GM21786 (cell line): ENCODE results near the gene TRRAP.
"Not testable (repeated sequence)": the region's sequence is repeated elsewhere in the genome, so short reads cannot be mapped to it uniquely, and the experiment has no call there.

ENCODE experiments used
- ATAC-seq: cut with Tn5 transposase; IDR thresholded peaks from one replicate; pipeline ENCODE4 v1.9.1; 2021; ENCODE audit not compliant: unreplicated experiment

Gene TRRAP

DNA sequence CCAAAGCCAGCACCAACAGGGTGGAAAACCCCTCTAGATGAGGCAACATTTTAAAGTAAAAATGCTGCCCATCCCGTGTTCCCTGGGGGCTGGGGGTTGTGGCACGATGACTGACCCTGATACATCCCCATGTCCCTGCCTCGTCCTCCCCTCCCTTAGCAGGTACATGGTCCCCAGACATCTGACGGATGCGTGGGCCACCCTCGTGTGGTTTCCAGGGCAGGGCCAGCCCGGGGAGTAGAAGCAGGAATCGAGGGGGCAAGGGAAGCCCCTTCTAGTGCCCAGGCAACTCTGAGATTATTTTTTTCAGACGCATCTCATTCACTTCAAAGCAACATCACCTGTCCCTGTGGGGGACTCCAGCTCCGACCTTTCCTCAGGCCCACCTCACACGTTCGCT, 12.0 kb upstream of the TRRAP start:
- no peak for ATAC-seq

DNA sequence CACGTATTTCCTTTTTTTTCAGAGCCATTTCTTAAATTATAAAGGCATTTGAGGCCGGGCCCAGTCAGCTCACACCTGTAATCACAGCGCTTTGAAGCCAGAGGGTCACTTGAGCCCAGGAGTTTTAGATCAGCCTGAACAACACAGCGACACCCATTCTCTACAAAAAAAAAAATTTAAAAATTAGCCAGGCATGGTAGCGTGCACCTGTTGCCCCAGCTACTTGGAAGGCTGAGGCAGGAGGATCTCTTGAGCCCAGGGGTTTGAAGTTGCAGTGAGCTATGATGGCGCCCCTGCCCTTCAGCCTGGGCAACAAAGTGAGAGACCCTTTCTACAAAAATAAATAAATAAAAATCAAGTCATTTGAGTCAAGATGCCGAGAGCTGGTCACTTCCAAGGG, 11.6 kb upstream of the TRRAP start:
- no peak for ATAC-seq

DNA sequence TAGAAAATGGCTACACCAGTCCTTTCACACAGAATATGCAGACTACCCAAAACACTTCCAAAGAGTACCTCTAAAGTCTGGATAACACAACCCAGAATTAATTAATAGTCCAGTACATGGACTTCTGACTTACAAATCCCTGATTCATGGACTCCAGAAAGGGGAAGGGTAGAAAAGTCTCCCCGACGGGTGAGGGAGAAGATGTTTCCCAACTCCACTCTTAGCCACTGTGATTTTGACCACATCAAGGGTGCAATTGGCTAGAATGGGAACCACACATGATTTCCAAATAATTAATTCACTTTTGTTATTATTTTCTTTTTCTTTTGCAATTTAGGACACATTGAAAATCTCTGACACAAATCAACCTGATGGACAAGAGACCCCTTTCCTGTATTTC, 9.9 kb upstream of the TRRAP start:
- ATAC-seq = no peak

DNA sequence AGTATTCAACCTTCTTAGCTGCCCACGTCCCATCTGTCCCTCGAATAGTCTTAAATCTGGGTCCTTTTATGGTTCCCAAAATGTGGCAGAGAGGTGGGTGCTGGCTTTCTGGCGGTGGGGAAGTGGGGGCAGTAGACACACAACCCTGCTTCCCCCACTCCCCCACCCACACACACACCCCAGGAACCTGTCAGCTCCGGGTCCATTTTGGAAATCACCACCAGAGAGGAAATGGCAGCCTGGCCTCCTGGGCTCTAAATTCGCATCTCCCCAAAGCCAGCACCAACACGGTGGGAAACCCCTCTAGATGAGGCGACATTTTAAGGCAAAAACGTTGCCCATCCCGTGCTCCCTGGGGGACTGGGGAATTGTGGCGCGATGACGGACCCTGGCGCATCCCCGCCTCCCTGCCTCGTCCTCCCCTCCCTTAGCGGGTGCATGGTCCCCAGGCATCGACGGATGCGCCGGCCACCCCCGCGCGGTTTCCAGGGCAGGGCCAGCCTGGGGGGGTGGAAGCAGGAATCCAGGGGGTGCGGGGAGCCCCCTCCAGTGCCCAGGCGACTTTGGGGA, 9.2 kb upstream of the TRRAP start:
- no peak for ATAC-seq

- ATAC-seq = no peak
Measured at GRCh38 chr7:98869597-98870120, 8.7 kb upstream of the TRRAP start, which contains the start of gene TMEM130. Gene TMEM130 (minus strand): TSS chr7:98870014. CDS start chr7:98869861, 153 bp downstream.

DNA sequence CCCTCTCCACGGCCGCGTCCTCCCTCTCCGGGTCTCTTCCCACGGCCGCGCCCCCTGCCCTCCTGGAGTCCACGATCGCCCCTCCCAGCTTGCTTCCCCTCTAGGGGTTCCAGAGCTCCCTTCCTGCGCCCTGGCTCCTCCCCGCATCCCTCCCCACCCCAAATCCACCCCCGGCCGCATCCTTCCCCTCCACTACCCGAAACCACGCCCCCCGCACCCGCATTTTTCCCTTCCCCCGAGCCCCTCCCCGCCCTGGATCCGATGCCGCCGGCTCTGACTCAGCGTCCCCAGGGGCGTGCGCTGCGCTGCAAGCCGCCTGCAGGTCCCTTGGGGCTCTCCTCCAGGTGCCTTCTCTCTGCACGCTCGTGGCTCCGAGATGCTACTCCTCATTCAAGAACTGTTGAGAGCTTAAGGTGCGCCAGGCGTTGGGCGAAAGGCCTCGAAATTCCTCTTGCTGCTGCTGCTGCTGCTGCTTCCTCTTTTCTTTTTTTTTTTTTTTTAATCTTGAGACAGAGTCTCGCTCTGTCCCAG, 8.1 kb upstream of the TRRAP start:
- peak; percentile 88 for ATAC-seq

DNA sequence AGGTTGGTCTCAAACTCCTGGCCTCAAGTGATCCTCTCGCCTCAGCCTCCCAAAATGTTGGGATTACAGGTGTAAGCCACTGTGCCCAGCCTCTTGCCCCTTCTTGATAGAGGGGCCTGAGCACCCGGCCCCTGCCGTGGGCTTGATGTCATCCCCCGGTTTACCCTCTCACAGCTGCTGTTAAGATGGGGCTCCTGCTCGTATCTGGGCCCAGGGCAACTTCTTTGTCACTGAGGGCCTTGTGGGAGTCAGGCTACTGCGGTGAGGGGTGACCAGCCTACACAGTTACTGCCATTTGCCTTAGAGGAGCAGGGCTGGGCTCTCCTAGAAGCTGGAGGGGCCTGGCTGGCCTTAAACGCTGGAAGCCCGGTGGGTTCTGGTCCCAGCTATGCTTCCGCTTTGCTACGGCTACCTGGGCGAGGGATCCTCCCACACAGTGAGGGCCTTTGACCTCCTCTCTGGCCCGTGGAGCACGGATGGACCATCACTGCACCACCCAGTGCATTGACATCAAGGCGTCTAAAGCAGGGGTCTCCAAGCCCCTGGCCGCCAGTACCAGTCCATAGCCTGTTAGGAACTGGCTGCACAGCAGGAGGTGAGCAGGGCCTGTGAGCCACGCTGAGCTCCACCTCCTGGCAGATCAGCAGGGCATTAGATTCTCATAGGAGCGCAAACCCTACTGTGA, 7.4 kb upstream of the TRRAP start:
- ATAC-seq = no peak

GRCh38 chr7:98872328-98872924, 5.9 kb upstream of the TRRAP start:
- ATAC-seq = no peak

DNA sequence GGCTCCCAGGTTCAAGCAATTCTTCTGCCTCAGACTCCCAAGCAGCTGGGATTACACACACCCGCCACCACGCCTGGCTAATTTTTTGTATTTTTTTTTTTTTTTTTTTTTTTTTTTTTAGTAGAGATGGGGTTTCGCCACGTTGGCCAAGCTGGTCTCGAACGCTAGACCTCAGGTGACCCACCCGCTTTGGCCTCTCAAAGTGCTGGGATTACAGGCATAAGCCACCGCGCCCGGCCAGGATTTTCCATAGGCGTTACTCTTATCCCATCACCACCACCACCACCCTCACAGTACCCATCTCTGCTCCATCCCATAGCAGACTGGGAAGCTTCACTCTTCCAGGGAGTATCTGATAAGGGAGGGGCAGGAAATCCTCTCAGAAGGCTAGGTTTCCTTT, 4.7 kb upstream of the TRRAP start:
- not testable (repeated sequence) for ATAC-seq

DNA sequence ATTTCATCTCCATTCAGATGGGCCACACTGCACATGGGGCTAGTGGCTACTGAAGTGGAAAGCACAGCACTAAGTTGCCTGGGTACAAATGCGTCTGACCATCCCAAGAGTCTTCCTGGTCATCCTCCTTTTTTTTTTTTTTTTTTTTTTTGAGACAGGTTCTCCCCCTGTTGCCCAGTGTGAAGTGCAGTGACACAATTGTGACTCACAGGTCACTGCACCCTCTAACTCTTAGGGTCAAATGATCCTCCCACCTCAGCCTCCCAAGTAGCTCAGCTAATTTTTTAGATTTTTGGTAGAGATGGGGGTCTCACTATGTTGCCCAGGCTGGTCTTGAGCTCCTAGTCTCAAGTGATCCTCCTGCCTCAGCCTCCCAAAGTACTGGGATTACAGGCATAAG, 3.4 kb upstream of the TRRAP start:
- no peak for ATAC-seq

GRCh38 chr7:98875501-98875900, 2.8 kb upstream of the TRRAP start:
- no peak for ATAC-seq

GRCh38 chr7:98877146-98877545, 1.2 kb upstream of the TRRAP start:
- no peak for ATAC-seq

DNA sequence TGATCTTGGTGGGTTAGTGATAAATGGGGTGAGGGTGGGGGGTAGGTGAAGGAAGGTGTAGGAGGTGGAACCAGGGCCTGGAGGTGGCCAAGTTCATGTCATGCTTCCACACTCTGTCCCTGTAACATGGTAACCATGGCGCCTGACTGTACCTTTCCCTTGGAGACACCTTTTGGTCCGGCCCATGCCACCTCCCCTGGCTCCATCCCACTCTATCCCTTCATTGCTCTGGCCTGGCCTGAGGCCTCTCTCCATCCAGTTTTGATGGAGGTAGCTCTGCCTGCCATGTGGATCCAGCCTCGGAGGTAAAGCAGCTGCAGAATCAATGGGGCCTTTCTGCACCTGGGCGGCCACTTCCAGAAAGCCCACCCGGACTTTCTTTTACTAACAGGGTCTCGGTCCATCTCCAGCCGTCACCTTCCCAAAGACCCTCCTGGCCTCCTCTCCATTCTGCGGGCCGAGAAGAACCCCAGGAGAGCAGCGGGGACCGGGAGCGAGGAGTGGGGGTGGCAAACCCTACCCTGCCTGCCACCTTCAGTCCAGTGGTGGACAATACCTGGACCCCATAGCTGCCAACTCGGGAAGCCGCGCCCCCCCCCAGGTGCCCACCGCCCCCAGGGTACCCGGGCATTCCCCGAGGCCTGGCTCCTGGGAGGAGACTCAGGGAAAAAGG, 504 bp upstream of the TRRAP start:
- no peak for ATAC-seq

GRCh38 chr7:98879198-98879978, 1.1 kb downstream of the TRRAP start:
- peak; percentile 85 for ATAC-seq

DNA sequence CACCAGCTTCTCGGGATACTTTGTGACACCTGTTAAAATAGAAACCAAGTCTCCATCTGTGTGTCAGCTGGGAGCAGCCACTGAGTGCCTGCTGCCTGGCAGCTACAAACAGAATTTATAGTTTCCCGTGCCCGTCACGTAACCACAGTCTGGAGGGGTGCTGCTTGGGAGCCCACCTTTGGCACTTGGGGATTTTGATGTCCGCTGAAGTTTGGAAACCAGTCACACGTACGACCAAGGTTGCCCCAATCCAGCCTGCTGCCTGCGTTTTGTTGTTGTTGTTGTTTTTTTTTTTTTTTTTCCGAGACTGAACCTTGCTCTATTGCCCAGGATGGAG, 1.6 kb downstream of the TRRAP start:
- ATAC-seq = no peak

DNA sequence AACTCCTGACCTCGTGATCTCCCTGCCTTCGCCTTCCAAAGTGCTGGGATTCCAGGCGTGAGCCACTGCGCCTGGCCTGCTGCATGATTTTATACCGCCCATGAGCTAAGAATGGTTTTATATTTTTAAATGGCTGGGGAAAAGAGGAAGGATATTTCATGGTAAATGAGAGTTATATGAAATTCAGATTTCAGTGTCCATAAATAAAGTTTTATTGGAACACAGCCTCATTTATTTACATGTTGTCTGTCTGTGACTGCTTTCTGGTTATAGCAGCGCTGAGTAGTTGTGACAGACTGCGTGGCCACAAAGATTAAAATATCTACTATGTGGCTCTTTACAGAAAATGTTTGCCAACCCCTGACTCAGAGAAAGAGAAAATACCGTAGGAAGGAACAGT, 2.2 kb downstream of the TRRAP start:
- ATAC-seq = no peak

- ATAC-seq = no peak
Measured at GRCh38 chr7:98881561-98882315, 3.4 kb downstream of the TRRAP start.

GRCh38 chr7:98884416-98884815, 6.1 kb downstream of the TRRAP start:
- ATAC-seq = no peak

- ATAC-seq = no peak
Measured at GRCh38 chr7:98887038-98887437, 8.7 kb downstream of the TRRAP start.

DNA sequence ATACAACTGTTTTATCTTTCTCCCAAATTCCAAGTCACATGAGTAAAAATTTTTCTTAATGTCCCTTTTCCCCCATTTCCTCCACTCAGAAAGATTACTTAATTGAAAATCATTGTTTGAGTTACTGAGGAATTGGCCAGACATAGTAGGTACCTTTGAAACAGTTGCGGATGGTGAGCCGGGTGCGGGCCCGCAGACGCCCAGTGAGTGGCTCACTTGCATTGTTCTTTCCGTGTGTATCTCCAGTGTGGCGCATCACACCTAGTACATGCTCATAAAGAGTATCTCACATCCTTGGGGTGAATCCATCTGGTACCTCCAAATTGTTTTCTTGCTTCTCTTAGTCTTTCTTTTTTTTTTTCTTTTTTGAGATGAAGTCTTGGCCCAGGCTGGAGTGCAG, 14.3 kb downstream of the TRRAP start:
- ATAC-seq = no peak
